ENCODE data around the gene AUTS2.

The AUTS2 gene

DNA sequence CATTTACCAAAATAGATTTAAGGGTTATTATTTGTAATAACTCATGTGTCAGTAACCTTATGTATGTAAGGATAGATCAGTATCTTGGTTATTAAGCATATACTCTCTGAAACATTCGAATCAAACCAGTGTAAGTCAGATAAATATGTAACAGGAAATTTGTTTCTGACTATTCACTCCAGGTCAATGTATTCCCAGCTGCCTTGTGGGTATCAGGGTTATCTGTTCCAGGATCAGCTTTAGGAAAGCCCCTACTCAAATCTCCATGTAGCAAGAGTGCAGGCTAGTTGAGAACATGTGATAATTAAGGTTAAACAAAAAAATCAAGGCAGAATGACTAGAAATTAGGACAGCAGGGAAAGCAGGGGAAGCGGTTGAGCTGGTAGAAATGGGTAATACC, 201.7 kb downstream of the AUTS2 start:
- no peak for DNase-seq

DNA sequence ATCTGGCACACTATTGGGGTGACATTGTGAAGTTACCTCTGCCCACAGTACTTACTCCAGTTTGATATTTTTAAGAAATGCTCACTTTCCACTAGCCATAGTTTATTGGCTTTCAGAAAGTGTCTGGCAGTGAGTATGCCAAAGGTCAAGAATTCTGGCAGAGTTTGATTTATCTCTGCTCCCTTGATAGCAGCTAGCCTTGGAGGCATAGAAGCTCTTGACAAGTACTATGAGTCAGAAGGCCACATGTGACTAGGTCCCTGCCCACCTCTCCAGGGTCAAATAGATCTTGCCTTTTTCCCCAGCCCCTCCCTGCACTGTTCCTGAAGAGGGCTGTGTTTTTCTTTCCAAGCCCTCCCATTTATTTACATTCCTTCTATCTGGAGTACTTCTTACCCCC, 202.2 kb downstream of the AUTS2 start:
- no peak for DNase-seq

DNA sequence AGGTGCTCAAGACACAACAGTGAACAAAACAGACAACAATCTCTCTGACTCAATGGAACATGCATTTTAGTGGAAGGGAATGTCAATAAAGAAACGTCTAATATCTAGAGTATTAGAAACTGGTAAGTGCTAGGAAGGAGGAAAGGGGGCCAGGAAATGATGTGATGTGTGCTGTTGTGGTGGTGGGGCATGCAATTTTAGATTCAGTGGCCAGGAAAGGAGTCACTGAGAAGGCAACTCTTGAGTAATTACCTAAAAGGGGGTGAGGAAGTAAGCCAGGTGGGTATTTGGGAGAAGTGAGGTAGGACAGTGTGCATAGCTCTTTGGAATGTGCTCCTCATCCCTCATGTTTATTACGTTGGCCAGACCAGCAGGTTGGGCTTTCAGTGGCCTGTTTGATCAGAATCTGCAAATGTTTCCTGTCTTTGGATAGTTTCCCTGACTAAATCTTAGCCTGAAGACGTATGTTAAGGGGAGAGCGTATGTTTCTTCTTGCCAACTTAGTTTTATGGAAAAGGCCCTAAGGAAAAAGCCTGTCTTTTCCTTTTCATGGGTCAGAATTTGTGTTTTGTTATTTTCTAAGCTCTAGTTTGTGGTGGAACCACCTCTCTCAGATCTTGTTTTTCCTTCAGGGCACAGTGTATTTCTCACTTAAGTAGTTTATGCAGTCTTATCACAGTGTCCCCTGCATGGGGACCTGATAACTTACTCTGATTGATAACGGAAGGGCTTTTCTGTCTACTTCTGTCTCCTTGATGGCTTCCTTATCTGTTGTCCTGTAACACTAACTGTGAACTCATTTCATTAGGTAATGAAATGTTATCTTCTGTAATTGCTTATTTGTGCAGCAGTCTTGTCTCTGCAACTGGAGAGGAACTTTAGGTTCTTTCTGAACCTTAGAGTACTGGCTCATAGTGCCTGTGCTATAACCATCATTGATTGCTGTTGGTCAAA, 203.7 kb downstream of the AUTS2 start:
- no peak for DNase-seq

DNA sequence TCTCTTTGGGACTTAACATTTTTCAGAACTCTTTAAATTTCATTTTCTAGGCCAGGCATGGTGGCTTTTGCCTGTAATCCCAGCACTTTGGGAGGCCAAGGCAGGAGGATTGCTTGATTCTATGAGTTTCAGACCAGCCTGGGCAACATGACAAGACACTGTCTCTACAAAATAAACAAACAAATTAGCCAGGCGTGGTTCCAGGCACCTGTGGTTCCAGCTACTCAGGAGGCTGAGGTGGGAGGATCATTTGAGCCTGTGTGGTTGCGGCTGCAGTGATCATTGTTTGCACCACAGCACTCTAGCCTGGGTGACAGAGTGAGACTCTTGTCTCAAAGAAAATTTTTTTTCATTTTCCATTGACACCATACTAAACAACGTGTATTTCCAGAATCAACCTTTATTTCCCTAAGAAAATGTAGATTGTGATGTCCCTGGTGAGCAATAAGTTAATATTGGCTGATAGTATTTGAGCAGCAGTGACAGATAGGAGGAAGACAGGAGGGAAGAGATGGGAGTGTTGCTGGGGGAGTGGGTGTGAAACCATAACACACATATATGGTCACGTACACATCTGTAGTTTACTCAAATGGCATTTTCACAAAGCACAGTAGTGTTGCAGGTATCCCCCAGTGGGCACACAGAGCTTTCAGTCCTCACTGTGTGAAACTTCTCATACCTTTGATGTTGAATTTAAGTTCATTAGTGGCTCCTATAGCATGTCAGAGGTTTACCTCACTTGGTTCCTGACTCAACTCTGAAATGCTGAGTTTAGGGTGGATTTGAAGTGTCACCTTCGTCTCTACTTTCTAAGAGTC, 205.6 kb downstream of the AUTS2 start:
- DNase-seq: no peak

DNA sequence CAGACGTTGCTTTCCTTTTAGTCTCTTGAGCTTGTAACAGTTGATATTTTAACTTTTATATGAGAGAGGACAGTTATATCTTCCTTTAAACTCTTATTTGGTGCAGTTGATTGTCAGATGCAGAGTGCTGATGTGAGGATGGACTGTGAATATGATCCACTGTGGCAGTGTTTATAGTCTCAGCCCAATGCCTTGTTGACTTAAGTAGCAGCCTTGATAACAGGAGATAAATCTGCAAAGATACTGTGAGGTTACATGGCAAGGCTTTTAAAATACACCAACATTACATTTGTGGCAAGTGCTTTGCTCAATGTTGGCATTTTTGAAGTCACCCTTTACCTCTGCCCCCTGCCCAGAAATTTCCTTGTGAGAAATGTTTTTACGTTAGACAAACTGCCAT, 206.7 kb downstream of the AUTS2 start:
- no peak for DNase-seq

DNA sequence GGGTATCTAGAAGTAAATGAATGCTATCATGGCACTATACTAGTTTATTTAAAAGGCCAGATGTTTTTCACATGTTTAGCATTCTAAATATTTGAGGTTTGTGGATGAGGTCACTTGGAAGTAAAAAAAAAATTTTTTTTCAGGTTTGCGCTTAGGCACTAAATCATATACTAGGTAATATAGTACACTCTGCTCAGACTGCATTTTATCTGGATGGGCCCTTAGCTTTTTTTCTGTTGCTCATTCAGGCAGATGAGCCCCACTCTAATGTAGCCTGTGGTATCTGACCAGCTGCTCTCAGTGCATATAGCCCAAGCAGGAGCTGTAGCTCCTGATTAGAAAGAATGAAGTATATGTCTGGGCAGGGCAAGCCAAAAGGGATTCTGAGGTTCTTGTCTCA, 210.1 kb downstream of the AUTS2 start:
- DNase-seq: no peak

DNA sequence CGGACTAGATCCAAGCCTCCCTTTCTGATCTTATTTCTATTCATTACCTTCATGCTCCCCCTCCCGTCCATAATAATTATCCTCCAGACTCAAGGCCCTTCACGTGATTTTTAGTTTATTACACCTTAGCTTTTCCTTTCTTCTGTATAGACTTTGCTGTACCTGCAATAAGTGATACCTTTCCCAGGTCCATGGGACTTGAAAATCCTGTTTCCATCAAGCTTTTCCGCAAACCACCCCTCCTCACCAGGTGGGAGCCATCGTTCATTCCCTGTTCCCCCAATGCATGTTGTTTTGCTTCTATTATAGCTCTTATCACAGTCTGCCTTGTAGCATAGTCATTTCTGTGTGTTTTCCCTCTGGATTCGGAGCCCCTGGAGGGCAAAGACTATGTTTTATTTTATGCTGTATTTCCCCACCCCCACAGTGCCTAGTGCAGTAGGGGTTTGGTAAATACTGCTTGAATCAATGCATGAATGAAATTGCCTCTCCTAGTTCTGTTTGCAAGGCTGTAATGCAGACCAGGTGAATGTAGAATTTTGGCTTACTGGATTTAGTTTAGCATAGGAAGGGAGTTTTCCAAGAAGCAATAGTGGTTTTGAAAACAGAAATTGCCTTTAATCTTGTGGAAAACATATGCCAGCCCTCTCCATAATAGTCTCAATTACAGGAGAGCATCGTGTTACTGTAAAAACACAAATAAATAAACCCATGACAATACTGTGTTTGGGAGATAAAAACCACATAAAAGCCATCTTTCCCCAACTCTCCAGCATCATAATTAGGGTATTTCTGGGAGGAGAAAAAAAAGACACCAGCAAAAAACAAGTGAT, 213.4 kb downstream of the AUTS2 start:
- no peak for DNase-seq

DNA sequence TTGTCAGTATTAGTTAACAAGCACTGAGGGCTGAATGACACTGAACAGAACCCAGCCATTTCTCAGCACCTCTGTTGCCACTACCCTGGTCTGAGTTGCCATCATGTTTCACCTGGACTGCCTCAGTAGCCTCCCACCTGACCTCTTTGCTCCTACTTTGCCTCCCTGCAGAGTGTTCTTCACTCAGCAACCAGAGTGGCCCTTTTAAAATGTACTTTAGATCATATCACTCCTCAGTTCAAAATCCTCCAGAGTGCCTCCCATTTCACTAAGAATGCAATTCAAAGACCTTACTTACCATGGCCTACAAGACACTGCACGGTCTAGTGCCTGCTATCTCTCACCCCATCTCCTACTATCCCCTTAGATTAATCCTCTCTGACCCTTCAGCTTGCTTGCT, 214.5 kb downstream of the AUTS2 start:
- no peak for DNase-seq

DNA sequence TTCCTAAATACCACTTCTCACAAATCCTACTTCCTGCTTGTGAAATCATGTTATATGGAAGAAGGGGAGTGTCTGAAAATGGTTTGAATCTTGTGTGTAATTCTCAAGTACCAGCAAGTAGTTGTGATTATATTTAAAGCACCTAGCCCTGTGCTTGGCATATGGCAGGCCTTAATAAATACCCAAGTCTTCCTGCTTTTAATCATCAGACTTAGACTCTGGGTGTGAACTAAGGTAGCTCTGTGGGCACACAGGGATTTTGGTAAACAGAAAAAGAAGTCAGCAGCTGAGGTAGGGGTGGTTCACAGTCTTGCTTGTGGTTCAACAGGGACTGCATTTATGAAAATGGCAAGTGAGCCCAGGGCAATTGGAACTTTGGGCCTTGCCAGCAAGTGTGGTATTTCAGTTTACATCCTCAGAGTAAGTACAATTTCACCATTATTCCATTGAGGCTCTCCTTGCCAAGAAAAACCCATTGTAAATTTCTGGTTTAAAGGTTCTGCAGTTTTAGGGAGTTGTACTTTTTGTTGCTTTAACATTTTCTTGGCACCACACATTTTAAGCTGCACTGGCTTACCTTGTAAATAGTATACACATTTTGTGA, 215.5 kb downstream of the AUTS2 start:
- DNase-seq: no peak

DNA sequence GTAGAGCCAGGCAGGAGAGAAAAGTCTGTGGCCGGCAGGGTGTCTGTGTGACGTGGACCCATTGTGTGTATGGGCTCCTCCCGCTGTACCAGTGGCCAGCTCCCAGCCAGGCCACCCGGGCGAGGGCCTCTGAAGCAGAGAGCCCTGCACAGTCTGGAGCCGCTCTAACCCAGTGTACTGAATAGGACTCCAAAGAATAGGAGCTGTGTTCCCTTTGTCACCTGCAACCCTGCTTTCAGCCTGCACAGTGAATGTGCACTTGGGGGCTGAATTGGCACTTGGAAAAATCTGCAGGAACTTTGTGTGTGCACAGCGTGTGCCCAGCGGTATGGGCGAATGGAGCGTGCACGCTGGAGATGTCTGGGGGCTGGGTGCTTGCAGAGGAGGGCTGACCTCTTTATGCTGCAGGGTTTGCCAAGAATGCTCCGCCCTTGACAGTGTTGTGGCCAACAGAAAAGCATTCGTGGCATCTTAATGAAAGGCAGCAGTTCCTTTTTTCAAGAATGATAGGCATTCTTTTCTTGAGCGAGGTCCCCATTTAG, 216.2 kb downstream of the AUTS2 start:
- peak; percentile 54 for DNase-seq

DNA sequence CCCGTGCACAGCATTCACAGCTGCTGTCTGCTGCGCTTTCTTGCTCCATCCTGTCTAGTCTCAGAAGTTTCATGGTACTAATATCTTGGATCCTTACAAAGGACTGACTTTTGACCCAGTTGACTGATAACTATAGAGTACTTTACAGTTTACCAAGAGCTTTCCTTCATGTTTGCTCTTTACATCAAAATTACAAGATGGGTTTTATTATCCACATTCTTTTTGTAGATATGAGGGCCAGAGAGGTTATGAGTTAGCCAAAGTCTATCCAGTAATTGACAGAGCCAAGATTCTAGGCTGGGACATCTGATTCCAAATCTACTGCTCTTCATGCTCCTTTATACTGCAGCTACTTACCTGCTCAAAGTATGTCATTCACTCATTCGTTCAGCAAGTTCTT, 218.2 kb downstream of the AUTS2 start:
- no peak for DNase-seq

DNA sequence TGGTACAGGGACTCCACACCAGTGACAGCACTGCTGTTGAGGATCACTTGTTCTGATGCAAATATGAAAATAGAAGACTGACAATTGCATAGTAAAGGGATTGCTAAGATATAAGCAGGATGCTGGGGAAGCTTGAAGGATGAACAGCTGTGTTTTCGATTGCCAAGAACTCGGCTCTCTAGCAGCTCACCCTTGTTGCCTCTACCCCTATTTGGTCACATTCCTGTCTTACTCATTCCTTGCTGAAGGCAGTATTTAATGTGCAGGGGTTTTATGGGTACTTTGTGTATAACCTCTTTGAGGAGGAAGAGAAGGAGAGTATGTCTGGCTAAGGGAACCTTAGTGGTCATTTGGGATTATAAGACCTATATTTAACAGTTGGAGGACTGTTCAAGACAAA, 218.8 kb downstream of the AUTS2 start:
- DNase-seq: no peak

DNA sequence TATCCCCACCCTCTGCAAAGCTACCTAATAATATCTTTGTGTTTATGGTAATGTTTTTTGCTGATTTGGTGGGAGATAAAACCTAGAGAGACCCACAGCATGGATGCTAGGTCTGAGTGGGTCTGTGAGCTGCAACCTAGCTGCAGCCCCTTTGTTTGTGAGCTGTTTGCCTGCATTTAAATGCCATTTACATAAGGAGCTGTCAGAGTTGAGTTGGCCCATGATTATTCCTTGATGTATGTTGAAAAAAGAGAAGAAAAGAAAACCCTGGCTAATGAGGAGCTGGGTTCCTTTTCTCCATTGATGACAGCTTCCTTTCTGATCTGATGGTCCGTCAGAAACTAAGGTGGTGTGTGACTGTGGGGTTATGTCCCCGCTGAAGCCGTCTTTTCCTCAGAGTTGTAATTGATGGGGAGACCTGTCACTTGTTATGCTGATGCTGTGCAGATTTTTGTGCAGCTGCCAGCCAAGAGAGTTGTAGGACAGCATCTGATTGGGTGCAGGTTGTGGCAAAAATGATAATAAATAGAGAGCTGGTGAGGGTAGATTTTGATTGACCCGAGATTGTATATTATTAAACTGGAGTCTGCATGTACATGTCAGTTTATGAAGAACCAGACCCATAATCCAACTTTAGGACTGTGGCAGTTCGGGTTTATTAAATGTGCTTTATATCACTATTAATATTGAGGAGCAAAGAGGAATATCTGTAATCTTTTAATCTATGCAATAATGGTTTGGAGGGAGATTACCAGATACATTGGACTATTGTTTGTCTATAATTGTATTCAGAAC, 219.8 kb downstream of the AUTS2 start:
- no peak for DNase-seq

DNA sequence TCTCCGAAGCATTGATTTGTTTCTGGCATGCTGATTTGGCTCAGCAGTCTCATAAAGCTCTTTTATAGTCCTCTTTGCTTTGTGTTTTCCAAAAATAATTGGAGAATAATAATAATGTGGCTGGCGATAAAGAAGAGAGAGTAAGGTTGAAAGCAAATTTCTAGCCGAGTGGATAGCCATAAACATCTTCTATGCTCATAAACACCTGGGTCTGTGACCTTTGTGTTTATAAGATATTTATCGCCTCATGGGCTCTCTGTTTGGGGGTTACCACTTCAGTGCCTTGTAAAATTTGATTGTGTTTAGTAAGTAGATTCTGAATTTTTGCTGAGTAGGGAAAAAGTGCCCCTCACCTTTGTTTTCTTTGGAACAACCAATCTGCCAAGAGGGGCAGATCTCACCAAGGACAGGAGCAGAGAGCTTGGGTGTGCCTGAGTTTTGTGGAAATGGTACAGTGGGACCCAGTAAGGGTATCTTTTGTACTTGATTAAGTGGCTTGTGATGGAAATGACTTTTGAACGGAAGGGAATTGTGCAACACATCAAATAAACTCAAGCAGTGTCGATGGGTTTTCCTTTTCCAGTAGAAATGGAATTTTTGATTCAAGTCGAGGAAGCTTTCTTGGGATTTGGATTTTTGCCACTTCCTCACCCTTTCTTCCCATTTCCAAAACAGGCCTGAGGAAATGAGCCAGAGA, 220.5 kb downstream of the AUTS2 start:
- DNase-seq: no peak

DNA sequence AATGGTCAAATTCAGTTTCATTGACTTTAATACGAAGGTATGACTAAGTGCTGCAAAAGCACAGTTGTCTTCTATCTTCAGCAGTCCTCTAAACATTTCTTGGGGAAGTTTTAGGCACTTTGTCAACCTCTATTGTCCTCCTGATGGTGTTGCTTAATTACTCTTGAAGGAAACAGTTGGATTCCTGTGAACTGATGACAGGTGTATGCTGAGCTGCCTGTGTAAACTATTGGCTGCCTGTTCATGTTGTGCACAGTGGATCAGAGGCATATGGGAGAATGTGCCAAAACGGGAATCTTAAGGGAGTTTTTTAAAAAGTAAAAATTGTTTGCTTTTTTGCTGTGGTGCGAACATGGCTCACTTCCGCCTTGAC, 221.0 kb downstream of the AUTS2 start:
- no peak for DNase-seq

DNA sequence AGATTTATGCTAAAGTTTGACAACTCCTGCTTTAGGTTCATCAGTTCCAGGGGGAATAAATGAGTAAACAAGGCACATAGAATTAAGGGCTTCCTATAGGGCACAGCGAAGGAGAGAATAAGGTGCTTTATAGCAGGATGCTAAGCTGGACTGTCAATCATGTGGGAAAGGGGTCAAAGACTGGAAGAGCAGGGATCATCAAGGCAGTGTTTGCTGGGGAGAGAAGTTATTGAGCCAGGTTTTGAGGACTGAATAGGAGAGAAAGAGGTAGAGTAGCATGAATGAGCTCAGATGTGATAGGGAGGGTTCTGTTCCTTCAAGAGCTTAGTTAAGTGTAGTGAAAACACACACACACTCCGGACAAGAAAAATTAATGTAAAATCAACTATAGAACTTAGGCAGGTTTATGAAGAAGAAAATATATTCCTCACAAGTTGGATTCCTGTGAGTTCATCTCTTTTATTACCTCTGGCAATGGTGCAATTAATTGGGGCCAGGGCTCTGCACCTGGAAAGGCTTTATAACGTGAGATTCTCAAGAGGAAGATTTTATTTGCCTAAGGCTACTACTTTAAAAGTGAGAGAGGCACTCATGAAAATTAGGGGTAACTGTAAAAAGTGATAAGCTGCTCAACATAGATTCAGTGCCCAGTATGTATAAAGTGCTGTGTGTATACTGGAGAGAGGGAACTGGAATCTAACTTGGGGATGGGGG, 222.4 kb downstream of the AUTS2 start:
- DNase-seq: no peak

DNA sequence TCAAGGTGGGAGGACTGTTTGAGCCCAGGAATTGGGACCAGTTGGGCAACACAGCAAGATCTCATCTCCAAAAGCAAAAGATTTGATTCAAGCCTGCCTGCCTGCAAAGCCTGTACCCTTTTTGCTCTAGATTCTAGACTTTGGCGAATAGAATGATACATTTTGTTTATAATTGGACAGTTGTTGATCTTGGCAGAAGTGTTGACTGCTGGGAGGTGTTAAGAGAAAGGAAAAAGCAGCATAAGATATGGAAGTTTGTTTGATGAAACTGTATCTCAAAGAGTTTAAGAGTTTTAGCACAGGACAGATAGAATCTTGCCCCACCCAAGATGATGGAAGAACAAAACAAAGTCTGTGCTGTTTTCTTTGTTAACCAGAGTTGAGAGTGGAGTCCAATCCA, 224.1 kb downstream of the AUTS2 start:
- no peak for DNase-seq

DNA sequence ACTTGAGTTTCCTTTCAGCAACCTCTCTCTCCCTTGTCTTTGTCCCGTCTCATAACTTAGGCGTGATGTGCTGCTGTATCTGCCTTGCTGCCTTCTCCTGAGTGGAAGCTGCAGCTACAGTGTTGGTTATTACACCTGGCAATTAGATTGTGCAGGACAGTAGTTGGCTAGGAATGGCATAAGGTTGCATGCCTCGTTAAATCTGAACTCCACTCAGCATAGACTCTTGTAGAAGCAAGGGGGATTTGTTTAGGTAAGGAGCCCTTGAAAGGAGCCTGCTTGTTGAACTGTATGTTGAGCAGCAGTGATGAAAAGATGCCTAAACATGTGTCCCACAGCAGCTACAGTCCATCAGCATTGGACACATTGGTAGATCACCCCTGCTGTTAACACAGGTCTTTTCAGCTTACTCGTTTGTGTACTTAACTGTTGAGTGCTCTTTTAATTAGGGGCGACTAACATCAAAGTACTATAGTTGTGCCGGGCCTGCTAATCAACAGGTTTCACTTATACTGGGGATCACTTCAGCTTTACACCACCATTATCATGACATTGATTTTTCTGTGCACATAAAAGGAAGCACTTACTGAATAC, 225.0 kb downstream of the AUTS2 start:
- DNase-seq: no peak

DNA sequence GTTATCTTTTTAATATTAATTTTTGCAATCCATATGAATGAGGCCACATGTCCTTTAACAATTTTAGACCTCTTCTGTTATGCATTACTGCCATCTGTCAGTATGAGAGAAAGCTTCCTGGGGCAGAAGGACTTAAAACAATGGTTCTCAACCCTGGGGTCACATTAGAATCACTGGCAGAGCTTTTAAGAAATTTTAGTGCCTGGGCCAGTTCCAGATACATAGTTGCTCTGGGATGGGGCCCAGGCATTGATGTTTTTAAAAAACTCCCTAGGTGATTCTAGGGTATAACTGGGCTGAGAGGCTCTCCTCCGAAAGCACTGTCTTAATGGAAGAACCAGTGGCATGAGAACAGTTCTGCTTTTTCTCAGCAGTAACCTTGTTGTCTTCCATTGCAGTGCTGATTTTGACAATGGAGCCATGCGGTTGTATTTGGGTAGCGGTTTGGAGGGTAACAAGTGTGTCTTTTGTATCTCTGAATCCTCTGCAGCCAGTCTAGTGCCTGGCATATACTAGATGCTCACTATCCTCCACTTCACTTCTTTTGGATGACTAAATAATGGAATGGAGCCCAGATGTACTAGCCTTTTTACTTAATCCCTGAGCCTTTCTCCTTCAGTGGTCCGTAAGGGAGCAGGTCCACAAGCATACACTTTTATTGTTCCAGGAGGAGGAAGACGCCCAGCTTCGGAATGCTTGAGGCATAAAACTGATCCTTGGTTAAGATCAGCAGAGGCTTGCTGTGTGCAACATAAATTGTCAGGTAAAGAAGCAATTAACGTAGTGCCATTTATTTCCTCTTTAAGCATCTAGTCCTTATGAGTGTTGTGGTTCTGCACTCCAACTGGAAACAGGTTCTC, 227.1 kb downstream of the AUTS2 start:
- DNase-seq: no peak

Data from left hindlimb (tissue), 1 donor.